ENCODE results near the gene DIAPH3. TPM values are rescaled to one million over a fixed set of nuclear protein-coding genes. Genes with fewer than 3 reads are reported as not detected.

Gene DIAPH3
- polyA plus RNA-seq, 1 donor from 2014 or later, result 0.37 TPM

DNA sequence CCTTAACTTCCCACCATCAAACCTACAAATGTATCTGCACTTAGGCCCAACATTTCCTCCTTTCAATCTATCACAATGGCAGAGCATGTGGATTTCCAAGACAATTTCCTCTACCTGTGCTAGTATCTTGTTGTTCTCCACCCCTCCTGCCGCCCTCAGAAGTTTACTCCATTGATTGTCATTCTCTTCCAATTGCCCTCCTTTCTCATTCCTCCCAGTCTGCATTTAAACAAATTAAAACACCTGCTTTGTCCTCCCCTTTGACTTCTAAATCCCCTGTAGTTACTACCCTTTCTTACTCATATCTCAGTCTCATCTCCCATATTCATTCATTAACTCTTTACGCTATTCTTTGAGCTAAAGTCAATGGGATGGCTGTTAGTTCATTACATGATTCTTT, 370.6 kb downstream of the DIAPH3 start:
- Histone ChIP-seq H4K20me1 (ENCODE audit: insufficient read depth) (no peaks in the 10 kb centered on the region), H3K4me2 (ENCODE audit: low read length) (no peak overlapping the region), H3K27ac (ENCODE audit: low read length) (no peak overlapping the region), H3K27me3 (ENCODE audit: insufficient read depth, low read depth, low read length) (no peaks in the 10 kb centered on the region), H3K79me2 (replicated peaks; ENCODE audit: insufficient read depth, low read length) (no peaks in the 10 kb centered on the region), H3F3A (ENCODE audit: insufficient read depth, low read length, poor library complexity, severe bottlenecking) (no peaks in the 10 kb centered on the region), H3K4me3 (ENCODE audit: low read length) (no peak overlapping the region), H3K9ac (ENCODE audit: low read length) (no peak overlapping the region), H2AFZ (ENCODE audit: low read depth, low read length) (no peak overlapping the region), H3K9me3 (ENCODE audit: low read length) (no peaks in the 10 kb centered on the region), H3K9me2 (ENCODE audit: insufficient read depth, low read length) (no peaks in the 10 kb centered on the region), H3K36me3 (ENCODE audit: insufficient read depth, low read length) (no peaks in the 10 kb centered on the region)
- TF ChIP-seq POLR2AphosphoS5 (IDR thresholded peaks at IDR 0.05), result no peak

DNA sequence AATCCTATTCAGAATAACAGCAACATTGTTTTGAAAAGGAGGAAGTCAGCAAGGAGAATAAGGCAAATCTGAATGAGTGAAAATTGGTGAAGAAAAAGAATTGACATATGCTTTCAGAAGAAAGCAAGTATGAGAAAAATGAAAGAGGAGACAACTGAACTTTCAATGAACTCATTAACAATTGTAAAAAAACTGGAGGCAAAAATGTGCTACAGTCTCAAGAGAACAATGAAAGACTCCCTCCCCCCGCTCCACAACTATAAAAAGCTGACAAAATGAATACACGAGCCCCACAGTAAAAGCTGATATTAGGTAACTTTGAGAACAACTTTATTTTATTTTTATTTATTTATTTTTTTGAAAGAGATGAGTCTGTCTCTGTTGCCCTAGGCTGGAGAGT, 373.1 kb downstream of the DIAPH3 start:
- H3F3A ChIP-seq (ENCODE audit: insufficient read depth, low read length, poor library complexity, severe bottlenecking), result no peaks in the 10 kb centered on the region
- no peak overlapping the region for H3K4me3 ChIP-seq (ENCODE audit: low read length)
- no peaks in the 10 kb centered on the region for H3K9me3 ChIP-seq (ENCODE audit: low read length)
- no peak overlapping the region for H3K27ac ChIP-seq (ENCODE audit: low read length)
- H3K9me2 ChIP-seq (ENCODE audit: insufficient read depth, low read length), result no peaks in the 10 kb centered on the region
- H3K4me2 ChIP-seq (ENCODE audit: low read length), result no peak overlapping the region
- no peak overlapping the region for H3K9ac ChIP-seq (ENCODE audit: low read length)
- H3K79me2 ChIP-seq (replicated peaks; ENCODE audit: insufficient read depth, low read length), result no peaks in the 10 kb centered on the region
- TF ChIP-seq EP300 (conservative IDR thresholded peaks at IDR 0.05; ENCODE audit: poor library complexity, severe bottlenecking) (no peak), RAD21 (conservative IDR thresholded peaks at IDR 0.05) (no peak), MXI1 (conservative IDR thresholded peaks at IDR 0.05; ENCODE audit: poor library complexity, severe bottlenecking) (no peak)
- no peak overlapping the region for H2AFZ ChIP-seq (ENCODE audit: low read depth, low read length)
- no peaks in the 10 kb centered on the region for H3K36me3 ChIP-seq (ENCODE audit: insufficient read depth, low read length)
- no peaks in the 10 kb centered on the region for H4K20me1 ChIP-seq (ENCODE audit: insufficient read depth)
- no peaks in the 10 kb centered on the region for H3K27me3 ChIP-seq (ENCODE audit: insufficient read depth, low read depth, low read length)

DNA sequence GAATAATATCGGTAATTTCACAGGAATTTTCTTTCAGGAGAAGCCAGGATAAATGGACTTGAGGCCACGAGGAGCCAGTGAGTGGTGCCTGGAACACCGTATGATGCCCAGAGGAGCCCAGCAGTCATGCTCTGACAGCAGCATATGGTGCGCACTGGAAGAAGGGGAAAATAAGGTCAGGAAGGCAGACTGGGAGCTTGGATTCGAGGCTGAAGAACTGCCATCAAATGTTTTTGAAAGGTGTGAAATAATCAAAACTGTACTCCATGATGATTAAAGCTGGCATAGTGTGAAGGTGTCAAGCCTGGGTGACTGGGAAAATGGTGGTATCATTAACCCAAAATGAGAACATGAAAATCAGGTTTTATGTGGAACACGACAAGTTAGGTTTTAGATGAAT, 374.2 kb downstream of the DIAPH3 start:
- H3K79me2 ChIP-seq (replicated peaks; ENCODE audit: insufficient read depth, low read length), result no peaks in the 10 kb centered on the region
- no peaks in the 10 kb centered on the region for H3K9me3 ChIP-seq (ENCODE audit: low read length)
- no peaks in the 10 kb centered on the region for H3K9me2 ChIP-seq (ENCODE audit: insufficient read depth, low read length)
- H3K27ac ChIP-seq (ENCODE audit: low read length), result no peak overlapping the region
- H2AFZ ChIP-seq (ENCODE audit: low read depth, low read length), result no peak overlapping the region
- H3K36me3 ChIP-seq (ENCODE audit: insufficient read depth, low read length), result no peaks in the 10 kb centered on the region
- no peak overlapping the region for H3K9ac ChIP-seq (ENCODE audit: low read length)
- no peaks in the 10 kb centered on the region for H3F3A ChIP-seq (ENCODE audit: insufficient read depth, low read length, poor library complexity, severe bottlenecking)
- no peaks in the 10 kb centered on the region for H4K20me1 ChIP-seq (ENCODE audit: insufficient read depth)
- H3K4me3 ChIP-seq (ENCODE audit: low read length), result no peak overlapping the region
- H3K4me2 ChIP-seq (ENCODE audit: low read length), result no peak overlapping the region
- TF ChIP-seq, protein P1, sequence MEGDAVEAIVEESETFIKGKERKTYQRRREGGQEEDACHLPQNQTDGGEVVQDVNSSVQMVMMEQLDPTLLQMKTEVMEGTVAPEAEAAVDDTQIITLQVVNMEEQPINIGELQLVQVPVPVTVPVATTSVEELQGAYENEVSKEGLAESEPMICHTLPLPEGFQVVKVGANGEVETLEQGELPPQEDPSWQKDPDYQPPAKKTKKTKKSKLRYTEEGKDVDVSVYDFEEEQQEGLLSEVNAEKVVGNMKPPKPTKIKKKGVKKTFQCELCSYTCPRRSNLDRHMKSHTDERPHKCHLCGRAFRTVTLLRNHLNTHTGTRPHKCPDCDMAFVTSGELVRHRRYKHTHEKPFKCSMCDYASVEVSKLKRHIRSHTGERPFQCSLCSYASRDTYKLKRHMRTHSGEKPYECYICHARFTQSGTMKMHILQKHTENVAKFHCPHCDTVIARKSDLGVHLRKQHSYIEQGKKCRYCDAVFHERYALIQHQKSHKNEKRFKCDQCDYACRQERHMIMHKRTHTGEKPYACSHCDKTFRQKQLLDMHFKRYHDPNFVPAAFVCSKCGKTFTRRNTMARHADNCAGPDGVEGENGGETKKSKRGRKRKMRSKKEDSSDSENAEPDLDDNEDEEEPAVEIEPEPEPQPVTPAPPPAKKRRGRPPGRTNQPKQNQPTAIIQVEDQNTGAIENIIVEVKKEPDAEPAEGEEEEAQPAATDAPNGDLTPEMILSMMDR (IDR thresholded peaks at IDR 0.05; ENCODE audit: poor library complexity, severe bottlenecking), result no peak
- TF ChIP-seq RAD21 (conservative IDR thresholded peaks at IDR 0.05) (no peak), EZH2 (IDR thresholded peaks at IDR 0.05; ENCODE audit: borderline replicate concordance, insufficient read depth, low read length, poor library complexity, severe bottlenecking) (no peak), POLR2AphosphoS5 (IDR thresholded peaks at IDR 0.05) (no peak), SMC3 (conservative IDR thresholded peaks at IDR 0.05; ENCODE audit: poor library complexity) (no peak), MXI1 (conservative IDR thresholded peaks at IDR 0.05; ENCODE audit: poor library complexity, severe bottlenecking) (no peak), REST (IDR thresholded peaks at IDR 0.05; ENCODE audit: borderline replicate concordance) (no peak), TAF1 (IDR thresholded peaks at IDR 0.05; ENCODE audit: low read depth) (no peak)
- H3K27me3 ChIP-seq (ENCODE audit: insufficient read depth, low read depth, low read length), result no peaks in the 10 kb centered on the region
